HG03342 (cell line): ENCODE data around the gene CLDND1.
A peak's percentile ranks its signal among the peaks of the same experiment; 100 is the strongest.
"Not testable (repeated sequence)": the region's sequence is repeated elsewhere in the genome, so short reads cannot be mapped to it uniquely, and the experiment has no call there.

ENCODE experiments used
- ATAC-seq: cut with Tn5 transposase; IDR thresholded peaks from one replicate; pipeline ENCODE4 v1.9.1; 2021; ENCODE audit warnings: mild to moderate bottlenecking, moderate library complexity; ENCODE audit not compliant: unreplicated experiment

Gene CLDND1

DNA sequence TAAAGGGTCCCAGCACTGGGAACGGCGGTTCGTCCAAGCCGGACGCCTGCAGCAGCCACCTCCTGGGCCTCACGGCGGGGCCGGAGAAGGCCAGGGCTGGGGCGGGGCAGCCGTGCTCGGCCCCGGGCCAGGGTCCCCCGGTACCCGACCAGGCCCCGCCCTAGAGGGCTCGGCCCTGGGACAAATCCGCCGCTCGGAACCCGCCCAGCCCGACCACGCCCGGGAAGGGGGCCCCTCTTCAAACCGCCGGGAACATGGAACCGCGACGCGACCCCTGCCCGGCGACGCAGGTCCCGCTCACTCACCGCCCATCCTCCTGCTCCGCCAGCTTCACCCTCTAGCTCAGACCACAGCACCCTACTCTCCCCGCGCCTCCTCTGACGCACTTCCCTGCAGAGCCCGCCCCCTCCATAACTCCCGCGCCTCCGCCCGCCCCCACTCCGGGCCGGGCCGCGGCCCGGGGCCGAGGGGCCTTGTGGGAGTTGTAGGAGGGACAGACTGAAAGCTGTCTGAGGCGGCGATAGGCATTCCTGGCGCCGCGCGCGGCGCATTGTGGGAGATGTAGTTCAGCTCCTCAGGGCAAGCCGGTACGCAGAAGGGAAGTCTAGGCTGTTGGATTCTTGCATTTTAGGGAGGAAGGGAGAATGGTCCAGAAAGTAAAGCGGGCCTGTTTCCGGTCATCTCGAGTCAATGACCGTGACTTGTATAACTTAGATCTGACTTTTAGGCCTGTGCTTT lies at the start of gene CLDND1:
Gene CLDND1 (minus strand): TSS at position 359 of the 738 bp plus-strand sequence. CDS start 1,478 bp downstream, outside the sequence.
- peak; percentile 89 for ATAC-seq

DNA sequence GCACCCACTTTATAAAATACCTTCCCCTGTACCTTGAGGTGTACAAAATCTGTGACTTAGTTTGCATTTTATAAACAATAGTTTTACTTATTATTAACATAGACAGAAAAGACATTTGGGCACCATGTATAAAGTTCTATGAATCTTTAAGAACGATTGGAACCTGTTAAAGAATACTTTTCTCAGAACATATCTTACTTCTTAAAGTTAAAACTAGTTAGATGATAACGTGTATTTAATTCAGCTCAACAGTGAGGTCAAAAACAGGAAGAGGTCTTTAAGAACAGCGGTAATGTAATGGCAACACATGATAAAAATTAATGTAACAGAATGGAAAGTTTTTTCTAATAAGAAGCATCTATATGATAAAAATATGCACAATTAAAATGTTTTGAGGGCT lies 45.7 kb upstream of the CLDND1 start:
- ATAC-seq = no peak

DNA sequence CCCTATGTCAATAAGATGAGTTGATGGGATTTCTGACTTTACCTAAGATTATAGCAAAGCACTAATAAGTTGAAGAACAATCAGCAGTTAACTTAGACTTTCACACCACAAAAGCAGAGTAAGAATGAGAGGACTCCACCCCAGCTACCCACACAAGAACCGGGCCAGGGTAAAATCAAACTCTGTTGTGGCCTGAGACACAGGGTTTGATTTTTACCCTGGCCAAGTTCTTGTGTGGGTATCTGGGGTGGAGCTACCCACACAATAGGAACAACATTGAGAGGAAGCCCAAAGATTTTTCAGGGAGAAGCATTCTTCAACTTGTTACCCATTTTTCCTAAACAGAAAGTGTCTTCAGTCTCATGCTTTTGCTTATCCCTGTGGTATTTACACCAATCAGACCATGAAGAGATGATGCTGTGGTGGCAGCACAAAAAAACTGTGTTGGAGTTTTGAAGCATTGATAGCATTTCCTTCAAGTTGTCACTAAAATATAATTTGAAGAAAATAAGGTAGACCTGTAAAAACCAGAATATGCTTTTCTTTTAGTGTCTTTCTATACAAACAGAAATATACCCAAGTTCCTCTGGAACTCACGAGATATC lies 45.1 kb upstream of the CLDND1 start:
- peak; percentile 23 for ATAC-seq

DNA sequence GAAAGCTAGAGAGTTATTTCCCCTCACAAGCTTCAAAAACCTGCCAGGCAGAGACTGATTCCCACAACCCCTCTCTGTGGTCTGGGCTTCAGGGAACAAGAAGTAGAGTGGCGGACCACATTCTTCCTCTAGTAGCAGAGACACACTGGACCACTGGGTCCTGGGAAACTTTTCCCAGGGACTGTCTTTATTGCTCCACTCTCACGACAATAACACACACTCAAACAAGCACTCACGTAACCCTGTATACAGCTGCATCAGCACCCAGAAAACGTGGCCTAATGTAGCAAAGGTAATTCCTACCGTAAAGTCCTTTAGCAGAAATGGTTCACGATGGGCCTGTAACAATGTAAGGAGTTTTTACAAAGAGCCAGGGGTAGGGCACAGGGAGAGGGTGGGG lies 43.1 kb upstream of the CLDND1 start:
- ATAC-seq = no peak

DNA sequence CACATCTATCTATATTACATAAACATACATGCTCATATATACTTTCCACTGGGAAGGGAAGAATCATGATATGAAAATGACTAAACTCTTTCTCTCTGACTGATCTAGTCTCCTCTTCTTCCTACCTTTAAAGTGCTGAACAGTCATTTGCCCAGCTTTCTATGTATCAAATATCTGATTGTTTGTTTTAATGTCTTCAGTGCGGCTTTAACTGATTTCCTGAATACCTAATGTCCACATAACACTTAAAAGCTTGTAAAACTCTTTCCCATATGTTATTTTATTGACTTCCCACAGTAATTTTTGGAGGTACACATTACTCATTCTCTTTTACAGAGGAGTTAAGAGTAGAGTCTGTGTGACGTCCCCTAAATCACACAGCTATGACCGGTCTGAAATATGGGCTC lies 42.5 kb upstream of the CLDND1 start:
- no peak for ATAC-seq

DNA sequence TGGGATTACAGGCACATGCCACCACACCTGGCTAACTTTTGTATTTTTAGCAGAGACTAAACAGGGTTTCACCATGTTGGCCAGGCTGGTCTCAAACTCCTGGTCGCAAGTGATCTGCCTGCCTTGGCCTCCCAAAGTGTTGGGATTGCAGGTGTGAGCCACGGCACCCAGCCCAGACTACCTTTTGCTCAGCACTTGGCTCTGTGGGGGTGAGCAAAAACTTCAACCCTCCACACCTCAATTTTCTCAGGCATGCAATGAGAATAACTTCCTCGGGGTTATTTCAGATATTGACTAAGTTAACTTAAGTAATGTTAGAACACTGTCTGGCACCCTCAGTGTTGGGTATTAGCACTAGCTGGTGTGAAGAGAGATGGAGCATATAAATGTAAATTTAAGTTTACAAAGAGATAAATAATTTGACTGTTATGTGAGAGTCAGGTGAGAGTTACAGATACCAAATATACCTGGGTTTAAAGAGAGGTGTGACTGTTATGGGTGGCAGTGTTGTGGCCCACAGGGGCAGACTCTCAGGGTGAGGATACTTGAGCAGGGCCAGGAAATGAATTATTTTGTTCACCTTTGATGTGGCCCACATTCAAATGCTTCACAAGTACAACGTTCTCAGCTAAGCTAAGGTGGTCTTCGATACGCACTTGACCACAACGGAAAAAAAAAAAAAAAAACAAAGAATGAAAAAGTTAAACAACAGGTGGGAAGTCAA lies 41.7 kb upstream of the CLDND1 start:
- no peak for ATAC-seq

- ATAC-seq = peak; percentile 61
These were observed 41.1 kb upstream of the CLDND1 start for GRCh38 chr3:98563661-98564281.

DNA sequence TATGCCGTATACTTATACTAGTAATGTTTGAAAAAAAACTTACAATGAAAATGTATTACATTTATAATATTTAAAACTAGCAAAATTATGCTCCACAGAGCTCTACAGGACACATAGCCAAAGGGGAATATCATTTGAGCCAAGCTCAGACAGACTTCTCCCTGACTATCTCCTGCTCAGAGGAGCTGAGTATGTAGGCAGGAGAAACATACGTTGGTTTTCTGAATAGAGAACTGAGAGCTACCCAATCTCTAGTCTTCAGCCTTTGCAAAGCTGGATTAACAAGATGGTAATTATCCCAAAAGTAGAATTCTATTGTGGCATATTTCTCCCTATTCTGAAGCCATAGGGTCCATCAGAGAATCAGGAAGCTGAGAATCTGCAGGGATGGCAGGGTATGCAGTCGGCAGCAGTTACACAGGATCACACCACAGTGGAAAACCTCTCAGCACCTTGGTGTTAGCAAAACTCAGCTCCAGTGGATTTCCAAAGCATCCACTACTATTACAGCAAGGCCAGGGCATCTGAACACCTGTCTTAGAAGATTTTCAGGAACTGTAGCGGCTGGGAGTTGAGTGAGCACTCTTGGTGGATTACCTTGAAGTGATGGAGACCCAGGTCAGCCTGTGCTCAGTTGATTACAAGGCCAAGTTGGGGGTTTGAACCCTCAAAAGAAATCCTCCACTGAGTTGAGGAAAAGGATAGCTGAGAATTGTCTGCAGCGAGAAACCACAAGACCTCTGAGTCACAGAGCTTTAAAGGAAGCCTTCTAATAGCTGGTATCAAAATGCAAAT lies 39.2 kb upstream of the CLDND1 start:
- no peak for ATAC-seq

GRCh38 chr3:98560911-98561310 lies 38.2 kb upstream of the CLDND1 start:
- no peak for ATAC-seq

DNA sequence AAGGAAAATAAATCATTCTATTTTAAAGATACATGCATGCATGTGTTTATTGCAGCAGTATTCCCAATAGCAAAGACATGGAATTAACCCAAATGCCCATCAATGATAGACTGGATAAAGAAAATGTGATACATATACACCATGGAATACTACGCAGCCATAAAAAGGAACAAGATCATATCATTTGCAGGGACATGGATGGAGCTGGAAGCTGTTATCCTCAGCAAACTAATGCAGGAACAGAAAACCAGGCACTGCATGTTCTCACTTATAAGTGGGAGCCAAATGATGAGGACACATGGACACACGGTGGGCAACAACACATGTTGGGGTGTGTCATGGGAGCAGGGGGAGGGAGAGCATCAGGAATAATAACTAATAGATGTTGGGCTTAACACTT lies 37.1 kb upstream of the CLDND1 start:
- ATAC-seq = not testable (repeated sequence)

DNA sequence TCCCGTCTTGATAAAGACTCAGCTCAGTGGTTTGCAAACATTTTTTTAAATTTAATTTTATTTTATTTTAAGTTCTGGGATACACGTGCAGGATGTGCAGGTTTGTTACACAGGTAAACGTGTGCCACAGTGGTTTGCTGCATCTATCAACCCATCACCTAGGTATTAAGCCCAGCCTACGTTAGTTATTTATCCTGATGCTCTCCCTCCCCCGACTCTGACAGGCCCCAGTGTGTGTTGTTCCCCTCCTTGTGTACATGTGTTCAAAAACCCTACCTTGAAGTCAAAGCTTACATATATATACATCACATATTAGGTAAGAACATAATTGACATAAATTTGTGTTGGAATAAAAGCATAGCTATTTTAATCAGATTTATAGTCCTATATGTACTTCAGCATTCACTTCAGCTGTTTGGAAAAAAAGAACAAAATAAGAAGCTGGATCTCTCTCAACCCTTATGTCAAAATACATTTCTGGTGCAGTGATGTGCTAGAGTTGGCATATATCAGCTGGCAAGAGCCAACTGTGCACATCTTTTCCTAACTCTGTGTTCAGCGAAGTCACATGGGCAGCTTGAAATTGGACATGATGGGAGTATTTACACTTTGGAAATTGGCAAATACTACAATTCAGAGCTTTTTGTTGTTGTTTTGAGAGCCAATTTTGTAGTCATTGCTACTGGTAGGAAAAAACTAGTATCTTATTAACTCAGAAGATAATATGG lies 35.6 kb upstream of the CLDND1 start:
- no peak for ATAC-seq

DNA sequence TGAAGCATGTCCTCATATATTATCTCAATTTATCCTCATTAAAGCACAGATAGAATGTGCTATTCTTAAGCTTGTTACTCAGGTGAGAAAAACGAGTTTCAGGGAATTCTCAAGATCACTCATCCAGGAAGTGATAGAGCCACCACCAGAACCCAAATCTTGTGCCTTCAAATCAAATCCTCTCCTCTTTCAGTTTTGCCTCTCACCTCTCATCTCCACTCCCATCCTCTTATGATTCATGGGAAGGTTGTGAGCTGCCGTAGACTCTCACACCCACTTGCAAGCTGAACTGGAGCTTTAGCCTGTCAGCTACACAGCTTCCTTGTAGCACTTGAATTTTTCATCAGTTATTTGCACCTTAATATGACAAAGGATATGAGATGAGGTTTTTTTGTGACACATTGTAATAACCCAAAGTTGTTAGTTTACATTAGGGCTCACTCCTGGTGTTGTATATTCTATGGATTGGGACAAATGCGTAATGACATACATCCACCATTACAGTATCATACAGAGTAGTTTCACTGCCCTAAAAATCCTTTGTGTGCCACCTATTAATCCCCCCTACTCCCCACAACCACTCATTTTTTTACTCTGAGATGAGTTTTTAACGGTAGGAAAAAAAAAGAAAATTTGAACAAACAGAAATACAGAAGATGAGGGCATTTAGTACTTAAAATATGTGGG lies 34.8 kb upstream of the CLDND1 start:
- no peak for ATAC-seq

GRCh38 chr3:98556164-98557130 lies 33.7 kb upstream of the CLDND1 start:
- peak; percentile 78 for ATAC-seq

GRCh38 chr3:98555025-98555379 lies 32.3 kb upstream of the CLDND1 start:
- ATAC-seq = no peak

DNA sequence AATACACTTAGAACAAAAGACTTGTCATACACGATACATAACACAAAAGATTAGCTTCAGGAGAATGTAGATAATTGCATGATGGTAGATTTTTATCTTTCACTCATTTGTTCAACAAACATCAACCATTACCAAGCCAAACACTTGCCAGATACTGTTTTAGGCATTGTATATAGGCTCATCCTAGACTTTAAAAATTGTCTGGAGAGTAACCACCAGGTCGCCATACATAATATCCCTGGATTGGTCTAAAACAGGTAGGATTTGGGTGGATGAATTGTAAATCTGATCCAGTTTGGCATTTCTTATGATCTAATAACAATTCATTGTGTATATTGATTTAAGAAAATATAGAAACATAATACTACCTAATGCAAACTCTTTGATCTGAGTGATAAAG lies 31.9 kb upstream of the CLDND1 start:
- ATAC-seq = no peak

DNA sequence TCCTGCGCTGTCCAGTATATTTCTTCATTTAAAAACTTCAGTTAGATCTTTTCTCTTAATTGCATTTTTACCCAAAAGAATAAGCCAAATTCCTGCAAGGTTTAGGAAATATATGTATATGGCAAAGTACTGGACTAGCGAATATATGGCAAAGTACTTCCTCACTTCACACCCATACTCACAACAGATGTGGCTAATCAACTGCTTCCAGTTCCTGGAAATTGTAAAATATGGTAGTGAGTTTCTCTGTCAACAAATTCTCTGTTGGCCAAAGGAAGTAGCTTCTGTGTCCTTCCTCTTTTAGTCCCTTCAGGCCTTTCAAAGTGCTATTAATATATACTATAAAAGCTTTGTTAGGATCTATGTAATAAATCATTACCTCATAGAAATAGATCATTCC lies 31.1 kb upstream of the CLDND1 start:
- ATAC-seq = no peak

DNA sequence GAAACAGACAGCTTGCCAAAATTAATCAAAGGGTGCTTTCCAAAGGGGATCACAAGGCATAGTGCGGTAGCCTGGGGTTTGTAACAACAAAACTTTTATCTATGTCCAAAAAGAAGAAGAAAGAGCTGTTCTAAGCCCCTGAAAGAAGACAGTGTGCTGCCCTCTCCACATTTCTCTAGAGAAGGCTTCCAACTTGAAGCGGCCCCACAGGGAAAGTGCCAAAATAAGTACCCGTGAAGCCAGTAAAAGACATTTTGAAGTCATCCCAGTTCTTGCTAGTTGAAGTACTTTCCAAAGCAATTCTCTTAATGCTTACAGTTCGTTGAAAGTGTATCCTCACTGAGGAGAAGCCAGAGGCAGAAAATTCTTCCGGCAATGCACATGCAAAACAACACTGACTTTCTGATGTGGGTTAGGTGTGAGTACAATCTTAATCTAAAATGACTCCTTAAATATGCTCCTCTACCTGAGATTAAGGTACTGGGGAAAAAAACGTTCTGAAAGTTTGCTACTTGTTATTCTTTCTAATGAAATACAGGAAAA lies 30.4 kb upstream of the CLDND1 start:
- no peak for ATAC-seq
